Upper lobe of left lung (tissue), 4 donors: ENCODE data around the gene CDC25C.
A peak's percentile ranks its signal among the peaks of the same experiment; 100 is the strongest.

ENCODE experiments used
- CTCF ChIP-seq, 6 experiments: fragments of 450-650 bp in 4 of 6; fragments of 200-600 bp in 2 of 6; sonication (generic) in 2 of 6; IDR thresholded peaks; one replicate each; pipeline ENCODE4 v1.5.1; 2016 to 2019; ENCODE audit warnings: antibody characterized with exemption in 6 of 6
- POLR2A ChIP-seq, 4 donors: fragments of 450-650 bp; IDR thresholded peaks; one replicate each; pipeline ENCODE4 v1.5.1; 2016 to 2017; ENCODE audit warnings: antibody characterized with exemption in 4 of 4, mild to moderate bottlenecking in 2 of 4
- POLR2AphosphoS5 ChIP-seq, 2 donors: sonication (generic); formaldehyde crosslinking; IDR thresholded peaks; one replicate each; pipeline ENCODE4 v1.5.1; 2017; ENCODE audit warnings: antibody characterized with exemption in 2 of 2

GRCh38 chr5:138245717-138246116, 85.9 kb downstream of the CDC25C start:
- TF ChIP-seq CTCF (IDR thresholded peaks at IDR 0.05) (no peak), POLR2AphosphoS5 (IDR thresholded peaks at IDR 0.05) (peak in 1 of 2 donors; percentile 9), POLR2A (IDR thresholded peaks at IDR 0.05) (no peak)
